Measurements from ENCODE around the gene TIGD4. TPM values are rescaled to one million over a fixed set of nuclear protein-coding genes. Genes with fewer than 3 reads are reported as not detected.

Gene TIGD4
- total RNA-seq, 3 donors from 2014 or later (not counting 1 experiment from before 2014, with no cell fraction given): not detected

GRCh38 chr4:152734699-152735050 is 44.9 kb downstream of the TIGD4 start:
- WGBS (ENCODE audit: insufficient coverage): 88% methylated on average over 3 of the region's 3 CpGs
- no peak for DNase-seq

GRCh38 chr4:152734015-152734698 is 45.4 kb downstream of the TIGD4 start:
- Mint-ChIP-seq H3K9me3 (no peaks in the 10 kb centered on the region), H3K4me1 (peaks cover 0 to 4% of the 10 kb centered on the region in 2 donors), H3K27ac (no peak overlapping the region), H3K27me3 (ENCODE audit: low read depth in 2 of 2) (peaks cover 3 to 6% of the 10 kb centered on the region in 2 donors), H3K4me3 (no peak overlapping the region), H3K36me3 (no peaks in the 10 kb centered on the region)
- ATAC-seq: no peak
- Histone ChIP-seq H3K4me1 (ENCODE audit: control insufficient read depth, insufficient read depth, low read length) (no peaks in the 10 kb centered on the region), H3K27ac (ENCODE audit: low read length) (no peak overlapping the region), H3K27me3 (ENCODE audit: control insufficient read depth, insufficient read depth, low read length) (no peaks in the 10 kb centered on the region), H3K4me3 (ENCODE audit: low read length) (no peak overlapping the region), H3K36me3 (ENCODE audit: control insufficient read depth, insufficient read depth, low read length) (no peaks in the 10 kb centered on the region), H3K9me3 (ENCODE audit: control insufficient read depth, insufficient read depth, low read length) (no peaks in the 10 kb centered on the region)
- intact Hi-C loops (cut with micrococcal nuclease): loop anchor here (2.0 kb wide), 2 partner anchors 279 to 325 kb away; no protein-coding TSS in a partner anchor
- WGBS (ENCODE audit: insufficient coverage): 92% methylated on average over 5 of the region's 5 CpGs
- TF ChIP-seq CTCF (IDR thresholded peaks at IDR 0.05): no peak
- no peak for DNase-seq

More at GRCh38 chr4:152734699-152735050, 44.9 kb downstream of the TIGD4 start:
- Histone ChIP-seq H3K4me3 (ENCODE audit: low read length) (no peak overlapping the region), H3K36me3 (ENCODE audit: control insufficient read depth, insufficient read depth, low read length) (no peaks in the 10 kb centered on the region), H3K27me3 (ENCODE audit: control insufficient read depth, insufficient read depth, low read length) (no peaks in the 10 kb centered on the region), H3K4me1 (ENCODE audit: control insufficient read depth, insufficient read depth, low read length) (no peaks in the 10 kb centered on the region), H3K27ac (ENCODE audit: low read length) (no peak overlapping the region), H3K9me3 (ENCODE audit: control insufficient read depth, insufficient read depth, low read length) (no peaks in the 10 kb centered on the region)
- Mint-ChIP-seq H3K9me3 (no peaks in the 10 kb centered on the region), H3K4me1 (peaks cover 0 to 4% of the 10 kb centered on the region in 2 donors), H3K27ac (no peak overlapping the region), H3K27me3 (ENCODE audit: low read depth in 2 of 2) (peaks cover 3 to 6% of the 10 kb centered on the region in 2 donors), H3K4me3 (no peak overlapping the region), H3K36me3 (no peaks in the 10 kb centered on the region)
- intact Hi-C loops (cut with micrococcal nuclease): loop anchor here (1.0 to 2.0 kb wide), 3 partner anchors 233 to 326 kb away; no protein-coding TSS in a partner anchor
- no peak for TF ChIP-seq CTCF (IDR thresholded peaks at IDR 0.05)
- ATAC-seq: no peak

- Histone ChIP-seq H3K4me1 (ENCODE audit: control insufficient read depth, insufficient read depth, low read length) (no peaks in the 10 kb centered on the region), H3K27ac (ENCODE audit: low read length) (no peak overlapping the region), H3K9me3 (ENCODE audit: control insufficient read depth, insufficient read depth, low read length) (no peaks in the 10 kb centered on the region), H3K36me3 (ENCODE audit: control insufficient read depth, insufficient read depth, low read length) (no peaks in the 10 kb centered on the region), H3K27me3 (ENCODE audit: control insufficient read depth, insufficient read depth, low read length) (no peaks in the 10 kb centered on the region), H3K4me3 (ENCODE audit: low read length) (no peak overlapping the region)
- ATAC-seq: no peak
- Mint-ChIP-seq H3K36me3 (no peaks in the 10 kb centered on the region), H3K9me3 (no peaks in the 10 kb centered on the region), H3K4me3 (no peak overlapping the region), H3K27ac (no peak overlapping the region), H3K4me1 (peaks cover 0 to 4% of the 10 kb centered on the region in 2 donors), H3K27me3 (ENCODE audit: low read depth in 2 of 2) (peaks cover 9 to 15% of the 10 kb centered on the region in 2 donors)
- DNase-seq: no peak
- intact Hi-C loops (cut with micrococcal nuclease): no loop called here
- TF ChIP-seq CTCF (IDR thresholded peaks at IDR 0.05): no peak
- 97% methylated on average over 2 of the region's 2 CpGs for WGBS (ENCODE audit: insufficient coverage)
These were observed 47.5 kb downstream of the TIGD4 start for GRCh38 chr4:152731997-152732396.

- no peak for ATAC-seq
- no peak for TF ChIP-seq CTCF (IDR thresholded peaks at IDR 0.05)
- H3K4me3 ChIP-seq (ENCODE audit: low read length): no peak overlapping the region
- no peak overlapping the region for H3K27ac Mint-ChIP-seq
- no peak for DNase-seq
- no peaks in the 10 kb centered on the region for H3K27me3 ChIP-seq (ENCODE audit: control insufficient read depth, insufficient read depth, low read length)
- no peaks in the 10 kb centered on the region for H3K4me1 ChIP-seq (ENCODE audit: control insufficient read depth, insufficient read depth, low read length)
- no peaks in the 10 kb centered on the region for H3K9me3 ChIP-seq (ENCODE audit: control insufficient read depth, insufficient read depth, low read length)
- no peaks in the 10 kb centered on the region for H3K36me3 ChIP-seq (ENCODE audit: control insufficient read depth, insufficient read depth, low read length)
- intact Hi-C loops (cut with micrococcal nuclease): no loop called here
- WGBS (ENCODE audit: insufficient coverage): 46% methylated on average over 2 of the region's 2 CpGs
- no peaks in the 10 kb centered on the region for H3K4me1 Mint-ChIP-seq
- no peaks in the 10 kb centered on the region for H3K36me3 Mint-ChIP-seq
- H3K9me3 Mint-ChIP-seq: no peaks in the 10 kb centered on the region
- H3K27ac ChIP-seq (ENCODE audit: low read length): no peak overlapping the region
- peaks cover 6 to 9% of the 10 kb centered on the region in 2 donors for H3K27me3 Mint-ChIP-seq (ENCODE audit: low read depth in 2 of 2)
- no peak overlapping the region for H3K4me3 Mint-ChIP-seq
These were observed 50.1 kb downstream of the TIGD4 start for GRCh38 chr4:152729466-152729865.
